ENCODE measurements around the gene SORCS1.

Gene SORCS1

DNA sequence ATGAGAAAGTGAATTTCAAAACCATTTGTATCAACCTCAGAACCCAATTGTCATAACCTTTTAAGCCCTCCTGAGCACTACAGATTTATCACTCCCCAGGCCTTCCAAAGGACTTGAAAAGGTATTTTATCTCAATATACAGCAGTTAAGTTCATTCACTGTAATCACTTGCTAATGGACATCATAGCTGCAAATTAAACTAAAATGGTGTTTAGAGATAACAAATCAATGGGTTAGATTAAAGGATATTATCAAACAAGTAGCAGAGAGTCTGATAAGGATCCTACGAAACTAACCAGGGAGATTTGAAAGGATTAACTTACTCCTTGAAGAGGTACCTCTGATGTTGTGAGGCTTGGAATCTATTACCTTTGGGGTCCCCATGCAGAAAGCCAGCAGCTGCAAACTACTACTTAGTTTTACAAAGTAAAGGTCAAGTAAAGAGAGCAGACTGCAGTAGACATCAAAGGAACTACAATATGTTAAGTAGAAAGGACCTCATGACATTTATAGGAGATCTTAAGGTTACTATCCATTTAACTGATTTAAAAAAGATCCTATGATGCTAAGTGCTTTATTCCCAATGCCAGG lies 359.4 kb downstream of the SORCS1 start:
- no peak for DNase-seq

DNA sequence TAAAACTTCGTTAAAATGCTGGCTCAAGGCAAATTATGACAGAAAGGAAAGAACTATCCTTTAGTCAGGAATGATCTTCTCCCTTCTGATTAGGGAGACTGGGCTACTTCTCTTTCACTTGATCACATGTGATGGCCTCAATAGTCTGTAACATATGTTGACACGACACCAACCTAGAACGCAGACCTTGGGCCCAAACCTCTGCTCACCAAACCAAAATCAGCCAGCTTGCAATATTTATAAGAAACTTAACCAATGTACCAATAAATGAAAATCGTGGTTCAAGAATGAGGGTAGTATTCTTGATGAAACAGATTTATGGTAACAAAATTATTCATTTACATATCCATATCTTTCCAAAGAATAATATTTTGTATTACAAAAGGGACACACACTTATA lies 361.6 kb downstream of the SORCS1 start:
- no peak for DNase-seq

DNA sequence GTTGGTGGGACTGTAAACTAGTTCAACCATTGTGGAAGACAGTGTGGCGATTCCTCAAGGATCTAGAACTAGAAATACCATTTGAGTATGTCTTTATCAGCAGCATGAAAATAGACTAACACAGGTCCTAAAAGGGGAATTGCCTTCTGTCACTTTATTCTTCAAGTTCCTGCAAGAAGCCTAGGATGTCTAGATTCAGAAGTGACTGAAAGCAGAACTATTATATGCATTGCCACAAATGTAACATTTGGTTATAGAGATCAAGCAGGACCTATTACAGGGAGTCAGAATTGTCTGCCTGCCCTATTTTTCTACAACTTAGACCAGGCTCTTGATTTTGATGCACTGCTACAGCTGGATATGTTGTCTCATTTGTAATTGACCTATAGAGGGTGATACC lies 364.7 kb downstream of the SORCS1 start:
- peak; percentile 9 to 73 (median 52) for DNase-seq

DNA sequence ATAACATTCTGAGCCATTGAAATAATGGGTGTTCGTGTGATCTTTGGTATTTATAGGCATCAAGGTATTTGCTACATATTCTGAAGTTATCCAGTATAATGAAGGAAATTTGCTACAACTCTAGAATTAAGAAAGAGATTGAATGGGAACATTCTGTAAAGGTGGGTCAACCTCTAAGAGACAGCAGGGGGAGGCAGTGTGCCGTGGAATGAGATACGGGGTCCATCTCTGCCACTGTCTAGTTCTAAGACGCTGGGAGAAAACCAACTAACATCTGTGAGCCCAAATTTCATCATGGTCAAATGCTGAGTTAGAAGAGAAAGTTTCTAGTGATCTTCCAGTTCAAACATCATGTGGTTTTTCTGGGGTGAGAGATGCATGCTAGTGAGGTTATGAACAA lies 368.9 kb downstream of the SORCS1 start:
- peak; percentile 75 to 87 (median 80) for DNase-seq

DNA sequence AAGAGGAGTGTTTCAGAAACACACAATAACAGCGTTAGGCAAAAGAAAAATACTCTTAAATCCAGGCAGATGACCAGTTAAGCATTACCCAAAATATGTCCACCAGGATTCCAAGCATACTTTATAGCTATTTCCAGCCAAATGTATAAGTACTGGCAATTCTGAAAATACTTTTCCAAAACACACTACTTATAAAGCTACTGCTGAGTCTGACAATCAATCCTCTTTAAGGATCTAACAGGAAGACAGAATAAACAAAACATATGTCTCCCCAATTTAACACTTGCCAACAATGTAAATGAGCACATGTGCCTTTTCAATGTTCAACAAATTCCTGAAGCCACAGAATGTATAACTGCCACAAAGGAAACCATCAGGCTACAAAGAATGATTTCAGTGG lies 370.9 kb downstream of the SORCS1 start:
- DNase-seq: no peak

DNA sequence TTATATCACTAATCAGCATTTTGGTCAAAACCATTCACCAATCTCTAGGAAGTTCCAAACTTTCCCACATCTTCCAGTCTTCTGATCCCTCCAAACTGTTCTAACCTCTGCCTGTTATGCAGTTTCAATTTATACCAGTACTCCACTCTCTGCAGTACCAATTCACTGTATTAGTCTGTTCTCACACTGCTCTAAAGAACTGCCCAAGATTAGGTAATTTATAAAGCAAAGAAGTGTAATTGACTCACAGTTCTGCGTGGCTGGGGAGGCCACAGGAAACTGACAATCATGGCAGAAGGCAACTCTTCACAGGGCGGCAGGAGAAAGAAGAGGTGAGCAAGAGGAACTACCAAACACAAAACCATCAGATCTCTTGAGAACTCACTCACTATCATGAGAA lies 374.9 kb downstream of the SORCS1 start:
- no peak for DNase-seq

DNA sequence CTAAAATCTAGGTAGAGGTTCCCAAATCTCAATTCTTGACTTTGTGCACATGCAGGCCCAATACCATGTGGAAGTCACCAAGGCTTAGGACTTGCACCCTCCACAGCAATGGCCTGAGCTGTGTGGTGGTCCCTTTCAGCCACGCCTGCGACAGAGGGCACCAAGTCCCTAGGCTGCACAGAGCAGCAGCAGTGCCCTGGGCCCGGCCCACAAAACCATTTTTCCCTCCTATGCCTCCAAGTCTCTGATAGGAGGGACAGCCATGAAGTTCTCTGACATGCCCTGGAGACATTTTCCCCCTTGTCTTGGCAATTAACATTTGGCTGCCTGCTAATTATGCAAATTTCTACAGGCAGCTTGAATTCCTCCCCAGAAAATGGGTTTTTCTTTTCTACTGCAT lies 375.5 kb downstream of the SORCS1 start:
- DNase-seq: no peak

DNA sequence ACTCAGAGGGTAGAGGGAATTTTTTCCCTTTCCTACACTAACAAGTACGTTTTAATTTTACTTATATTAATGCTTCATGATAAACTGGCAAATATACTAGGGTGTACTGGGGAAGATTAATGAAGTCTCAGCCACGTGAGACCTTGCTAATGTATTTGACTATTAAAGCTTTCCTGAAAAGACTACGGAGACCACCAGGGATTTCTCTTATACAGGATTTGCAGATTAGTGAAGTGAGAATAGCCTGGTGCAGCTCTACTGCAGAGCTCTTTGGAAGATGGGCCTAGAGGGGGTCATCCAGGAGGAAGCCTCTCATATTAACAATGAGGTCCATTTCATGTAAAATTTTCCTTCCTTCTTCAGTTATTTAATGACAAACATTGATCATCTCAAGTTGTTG lies 379.0 kb downstream of the SORCS1 start:
- no peak for DNase-seq

DNA sequence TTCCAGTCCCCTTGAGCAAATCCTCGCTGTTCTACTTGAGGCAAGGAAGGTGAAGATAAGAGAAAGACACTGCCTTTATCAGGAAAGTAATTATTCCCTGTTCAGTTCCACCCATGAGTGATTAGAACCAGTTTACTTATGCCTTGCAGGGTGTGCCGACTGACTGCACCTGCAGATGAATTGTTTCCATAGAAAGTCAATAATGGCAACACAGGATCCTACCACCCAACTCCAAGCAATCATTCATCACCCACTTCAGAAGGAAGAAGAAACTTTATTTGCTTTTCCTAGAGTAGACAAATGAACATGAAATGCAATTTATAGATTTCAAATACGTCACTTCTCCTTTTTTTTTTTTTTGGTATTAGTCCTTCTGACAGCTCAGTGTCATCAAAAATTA lies 383.9 kb downstream of the SORCS1 start:
- DNase-seq: no peak

DNA sequence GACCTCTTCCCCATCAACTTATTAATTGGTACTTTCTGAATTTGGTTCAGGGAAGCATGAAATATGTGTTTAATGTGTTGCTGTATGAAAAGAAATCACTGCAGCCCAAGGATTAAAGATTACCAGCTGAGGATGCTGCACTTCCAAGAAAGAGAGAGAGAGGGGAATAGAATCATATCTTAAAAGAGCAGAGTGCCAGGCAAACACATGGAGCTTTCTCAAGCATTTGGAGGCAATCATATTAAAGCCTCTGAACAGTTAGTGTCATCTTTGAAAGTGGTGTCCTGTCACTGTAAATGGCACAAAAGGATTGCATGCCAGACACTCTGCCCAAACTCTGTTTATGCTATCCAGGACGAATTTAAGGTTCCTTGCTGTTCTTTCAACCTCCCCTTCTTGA lies 386.7 kb downstream of the SORCS1 start:
- DNase-seq: no peak

DNA sequence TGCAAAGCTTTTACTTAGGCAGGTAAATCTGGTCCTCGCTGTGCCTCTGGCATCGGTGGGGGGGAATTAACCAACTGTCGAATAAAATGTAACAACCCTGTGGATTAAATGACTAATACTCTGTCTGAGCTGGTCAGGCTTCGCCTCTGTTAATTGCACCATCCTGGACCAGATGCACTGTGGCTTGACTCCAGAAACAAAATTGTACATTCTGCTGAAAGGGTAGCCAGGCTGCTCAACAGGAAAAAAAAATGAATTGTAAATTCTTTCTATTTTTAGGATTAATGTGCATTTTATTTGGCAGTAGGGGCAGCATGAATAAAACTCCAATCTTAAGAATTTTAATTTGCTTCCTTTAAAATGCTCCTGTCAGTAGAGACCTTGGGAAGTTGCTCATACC lies 389.4 kb downstream of the SORCS1 start:
- no peak for DNase-seq

DNA sequence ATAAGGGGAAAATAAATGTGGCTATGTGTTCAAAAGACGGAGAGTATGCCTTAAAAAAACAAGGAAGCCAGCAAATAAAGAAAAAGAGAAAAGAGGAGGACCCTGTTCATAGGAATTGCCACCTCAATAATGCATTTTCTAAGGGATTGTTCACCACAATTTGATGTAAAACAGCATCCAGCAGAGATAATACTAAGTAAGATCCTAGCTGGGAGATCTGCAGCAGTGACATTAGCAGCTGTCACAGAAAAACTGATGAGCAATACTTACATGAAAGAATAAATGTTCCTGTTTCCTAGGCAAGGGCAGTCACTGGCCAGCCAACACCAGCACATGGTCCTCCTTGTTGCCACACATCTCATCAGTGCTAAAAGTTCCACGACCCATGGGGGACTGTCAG lies 391.5 kb downstream of the SORCS1 start:
- DNase-seq: no peak

DNA sequence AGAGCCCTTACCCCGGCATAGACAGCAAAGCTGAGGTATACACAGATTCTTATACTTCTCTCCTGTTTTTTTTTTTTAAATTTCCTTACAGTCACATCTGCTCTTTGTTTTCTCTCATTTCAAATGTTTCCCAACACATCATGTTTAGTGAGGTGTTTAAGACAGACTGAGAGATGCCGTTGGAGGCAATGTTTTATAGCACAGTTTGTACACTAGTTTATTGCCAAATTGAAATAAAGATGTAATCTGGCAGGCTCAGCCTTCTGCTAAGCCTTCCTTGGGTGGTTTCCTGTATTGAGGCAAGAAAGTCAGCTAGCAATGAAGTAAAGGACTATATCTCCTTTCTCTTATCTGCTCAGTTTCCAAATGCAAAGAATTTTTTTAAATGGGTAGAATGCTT lies 393.4 kb downstream of the SORCS1 start:
- no peak for DNase-seq

DNA sequence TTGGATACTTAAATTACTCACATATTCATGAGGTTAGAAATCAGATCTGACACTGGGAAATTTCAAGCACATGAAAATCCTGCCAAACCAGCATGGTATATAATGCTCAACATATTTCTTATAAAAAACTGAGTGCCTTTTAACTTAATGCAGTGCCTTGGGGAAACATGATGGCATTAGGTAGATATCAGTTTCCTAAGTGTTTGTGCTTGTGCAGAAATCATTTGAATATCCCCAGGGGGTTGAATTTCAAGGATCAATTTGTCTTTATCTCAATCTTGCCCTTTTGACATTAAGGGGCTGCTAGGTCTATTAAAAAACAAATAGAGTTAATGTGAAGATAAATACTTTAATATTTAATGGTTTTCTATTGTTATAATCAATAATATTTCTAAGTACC lies 396.3 kb downstream of the SORCS1 start:
- no peak for DNase-seq

DNA sequence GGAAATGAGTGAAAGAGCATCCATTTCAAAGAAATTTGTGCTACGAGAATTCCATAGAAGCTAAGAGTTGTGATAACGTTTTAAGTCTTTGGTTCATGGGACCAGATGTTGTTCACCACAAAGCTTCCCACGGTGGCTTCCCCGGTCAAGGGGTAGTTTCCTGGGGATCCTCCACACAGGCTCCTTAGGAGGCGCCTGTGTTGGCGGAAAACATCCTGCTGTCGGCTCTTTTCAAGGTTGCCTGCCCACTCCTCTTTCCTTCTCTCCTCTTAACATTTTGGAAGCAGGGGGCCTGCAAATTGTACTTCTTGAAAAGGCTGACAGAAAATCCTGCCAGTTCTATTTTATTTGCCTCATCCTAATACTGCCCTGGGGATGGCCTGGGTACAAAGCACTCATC lies 398.6 kb downstream of the SORCS1 start:
- DNase-seq: no peak

DNA sequence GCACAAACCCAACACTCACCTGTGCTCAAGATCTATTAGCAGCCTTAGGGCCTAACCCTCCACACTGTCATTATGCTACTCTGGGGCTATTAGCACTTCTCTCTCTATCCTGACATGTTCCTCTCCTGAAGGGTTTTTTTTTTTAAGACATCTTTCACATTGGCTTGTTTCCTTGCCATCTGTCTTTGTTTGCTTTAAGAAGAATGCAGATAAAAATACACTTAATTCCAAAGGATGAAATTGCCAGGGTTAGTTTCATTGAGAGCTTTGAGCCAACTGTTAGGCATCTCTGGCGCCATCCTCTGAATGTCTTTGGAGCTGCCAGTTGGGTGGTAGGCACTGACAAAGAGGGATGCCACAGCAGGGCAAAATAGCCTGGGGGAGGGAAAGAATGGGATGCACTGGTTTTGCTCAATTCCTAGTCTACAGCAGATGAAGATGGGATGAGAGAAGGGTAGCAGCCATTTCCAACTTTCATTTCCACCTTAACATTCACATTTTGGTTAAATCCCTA lies 399.2 kb downstream of the SORCS1 start:
- no peak for DNase-seq

DNA sequence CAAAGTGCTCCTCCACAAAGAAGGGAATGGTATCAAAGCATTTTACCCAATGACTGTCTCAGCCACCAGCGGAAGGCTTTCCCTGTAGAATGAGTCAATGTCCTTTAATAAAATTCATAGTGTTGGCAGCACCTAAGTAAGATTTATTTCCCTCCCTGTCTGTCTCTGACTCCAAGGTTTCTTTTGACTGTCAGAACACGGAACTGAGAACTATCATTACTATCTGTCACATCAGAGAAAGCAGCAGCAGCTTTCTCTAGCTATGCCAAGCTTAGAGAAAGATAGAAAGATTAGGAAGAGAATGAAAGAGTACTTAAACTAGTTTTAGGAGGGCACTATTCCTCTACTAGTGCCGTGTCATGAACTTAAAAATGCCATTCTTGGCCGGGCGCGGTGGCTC lies 400.1 kb downstream of the SORCS1 start:
- no peak for DNase-seq

DNA sequence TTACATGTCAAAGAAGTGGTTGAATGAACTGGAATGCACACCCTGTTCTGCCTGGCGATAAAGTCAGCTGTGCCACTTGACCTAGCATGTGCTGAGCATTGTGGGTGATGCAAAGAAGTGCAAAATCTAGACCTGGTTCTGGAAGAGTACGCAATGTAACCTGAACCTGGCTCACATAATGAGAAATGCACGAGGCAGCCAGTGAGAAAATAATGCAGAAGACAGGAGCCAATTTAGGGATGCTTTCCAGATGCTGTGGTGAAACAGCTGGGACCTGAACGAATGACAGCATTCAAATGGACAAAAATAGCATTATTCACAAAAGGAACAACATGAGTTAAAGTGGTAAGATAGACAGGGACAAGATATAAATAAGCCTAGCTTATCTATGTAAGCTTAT lies 402.6 kb downstream of the SORCS1 start:
- no peak for DNase-seq

DNA sequence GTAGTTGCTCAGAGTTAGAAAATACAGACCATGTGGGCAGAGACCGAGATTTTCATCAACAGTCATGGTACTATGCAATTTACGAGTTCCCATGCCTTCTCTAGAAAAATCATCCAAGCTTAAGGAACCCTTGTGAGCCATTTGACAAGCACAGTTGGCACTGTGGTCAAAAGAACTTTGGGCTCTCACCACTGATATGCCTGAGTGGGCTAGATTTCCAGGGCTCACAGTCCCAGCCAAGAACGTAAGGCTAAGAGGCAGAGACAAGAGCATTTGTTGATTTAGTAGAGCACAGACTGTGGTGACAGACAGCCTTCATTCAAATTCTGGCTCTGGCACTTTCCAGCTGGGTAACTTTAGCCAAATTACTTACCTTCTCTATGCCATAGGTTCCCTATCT lies 407.0 kb downstream of the SORCS1 start:
- no peak for DNase-seq

DNA sequence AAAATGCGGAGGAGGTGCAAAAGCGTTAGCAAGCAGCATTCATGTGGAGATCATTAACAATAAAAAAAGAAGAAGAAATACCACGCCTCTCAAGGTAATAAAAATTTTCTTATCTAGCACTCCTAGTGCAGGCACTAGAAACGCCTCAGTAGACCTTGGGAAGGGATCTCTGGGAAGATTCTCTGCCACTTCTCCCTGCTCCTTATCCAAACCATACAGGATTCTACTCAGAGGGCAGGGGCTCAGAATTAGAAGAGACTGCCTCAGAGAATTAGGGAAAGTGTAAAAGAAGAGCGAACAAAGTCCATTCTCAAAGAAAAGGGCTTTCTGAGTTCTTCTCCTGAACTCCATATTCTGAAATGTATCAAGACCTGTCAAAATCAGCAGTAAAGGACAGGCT lies 413.4 kb downstream of the SORCS1 start:
- no peak for DNase-seq

DNA sequence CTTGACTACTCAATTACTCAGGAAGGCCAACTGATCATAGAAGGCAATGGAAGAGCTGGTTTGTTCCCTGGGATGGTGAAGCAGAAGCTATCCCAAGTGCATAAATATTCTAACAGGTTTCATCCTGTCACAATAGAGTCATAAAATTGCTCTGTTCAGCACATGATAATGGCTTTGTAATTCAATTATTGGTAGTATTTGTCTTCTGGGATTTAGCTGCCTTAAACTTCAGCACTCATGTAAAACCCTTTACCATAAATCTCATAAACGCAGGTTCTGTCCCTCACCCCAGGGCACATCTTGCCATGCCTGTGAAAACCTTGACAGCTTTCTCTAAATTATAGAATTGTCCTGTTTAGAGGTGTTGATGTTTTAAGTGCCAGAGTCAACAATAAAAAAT lies 417.6 kb downstream of the SORCS1 start:
- no peak for DNase-seq

DNA sequence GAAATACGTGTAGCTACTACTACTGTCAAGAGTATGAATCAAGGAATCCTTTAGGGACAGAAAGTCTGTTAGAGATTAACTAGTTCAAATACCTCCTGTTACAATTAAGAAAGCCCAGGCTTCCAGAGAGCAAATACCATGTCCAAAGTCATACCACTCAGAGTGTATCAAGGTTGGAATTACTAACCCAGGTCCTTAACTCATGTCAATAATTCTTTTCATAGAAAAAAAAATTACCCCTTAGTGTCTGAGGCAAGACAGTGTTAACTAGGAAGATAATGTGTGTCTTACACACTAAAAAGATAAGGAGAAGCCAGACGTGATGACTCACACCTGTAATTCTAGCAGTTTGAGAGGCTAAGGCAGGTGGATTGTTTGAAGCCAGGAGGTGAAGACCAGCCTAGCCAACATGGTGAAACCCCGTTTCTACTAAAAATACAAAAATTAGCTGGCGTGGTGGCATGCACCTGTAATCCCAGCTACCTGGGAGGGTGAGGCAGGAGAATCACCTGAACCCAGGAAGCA lies 423.4 kb downstream of the SORCS1 start:
- DNase-seq: no peak

DNA sequence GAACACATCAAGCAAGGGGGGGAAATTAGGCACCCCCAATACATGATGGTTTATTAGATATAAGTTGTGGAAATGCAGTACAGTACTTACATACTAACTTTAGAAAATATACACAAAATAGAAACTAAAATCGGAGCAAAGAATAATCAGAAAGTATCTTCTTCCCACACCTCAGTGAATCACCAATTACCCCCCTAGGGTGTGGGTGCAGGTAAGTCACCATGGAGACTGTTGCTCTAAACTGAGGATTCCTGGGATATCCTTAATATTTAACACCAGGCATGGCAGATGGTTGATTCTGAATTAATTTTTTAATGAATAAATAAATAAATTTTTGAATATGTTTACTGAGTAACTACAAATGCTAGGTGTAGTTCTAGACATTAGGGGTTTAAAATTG lies 424.4 kb downstream of the SORCS1 start:
- DNase-seq: no peak

DNA sequence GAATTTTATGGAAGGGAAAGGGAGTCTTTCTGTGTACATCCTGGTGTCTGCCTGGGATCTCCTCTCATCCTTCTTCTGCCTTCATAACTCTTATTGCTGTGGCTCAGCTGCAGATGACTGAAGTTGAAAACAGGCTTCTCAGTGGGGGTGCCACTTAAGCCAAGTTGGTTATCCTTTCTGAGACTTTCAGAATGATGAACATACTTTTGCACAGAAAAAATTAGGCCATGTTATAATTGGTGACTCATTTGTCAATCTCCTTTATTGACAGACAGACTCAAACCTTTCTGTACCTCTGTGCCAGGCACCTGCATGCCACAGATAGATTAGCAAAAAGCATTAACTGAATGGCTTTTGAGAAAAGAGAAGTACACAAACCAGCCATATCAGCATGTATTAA lies 430.3 kb downstream of the SORCS1 start:
- no peak for DNase-seq

DNA sequence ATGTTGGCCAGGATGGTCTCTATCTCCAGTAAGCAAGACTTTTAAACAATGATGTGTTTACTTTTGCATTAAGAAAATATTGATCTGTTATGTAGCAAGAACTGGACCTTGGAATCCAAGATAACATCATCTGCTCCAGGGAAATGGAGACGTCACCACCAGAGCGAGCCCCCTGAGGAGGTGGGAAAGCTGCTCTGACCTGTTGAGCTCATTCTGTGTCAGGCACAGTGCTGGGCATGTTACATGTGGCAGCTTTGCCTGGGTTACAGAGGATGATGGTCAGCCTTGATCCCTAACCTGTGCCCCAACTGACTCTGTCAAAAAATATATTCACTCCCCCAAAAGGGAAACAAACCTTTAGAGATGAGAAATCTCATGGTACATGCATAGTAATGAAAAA lies 436.3 kb downstream of the SORCS1 start:
- no peak for DNase-seq

Measured in suppressor macrophage (primary cell).